OCI-LY7 (cell line): ENCODE measurements around the gene CDR2. TPM values are rescaled to one million over a fixed set of nuclear protein-coding genes. Genes with fewer than 3 reads are reported as not detected.

Source experiments
- BruUV-seq: library from RNA; stranded (reverse); fragments of 400-500 nt; replicated peaks from 2 replicates; lab custom pipeline; 2021; lab: Mats Ljungman, UMichigan
- CTCF ChIA-PET: fragments of 300-600 bp; sonication (Branson Sonifier 250); formaldehyde crosslinking; loops from one replicate; lab custom pipeline; 2022; ENCODE audit warnings: antibody characterized with exemption; ENCODE audit not compliant: unreplicated experiment; lab: Charles Lee
- POLR2A ChIA-PET: fragments of 300-600 bp; sonication (Branson Sonifier 250); formaldehyde crosslinking; loops from one replicate; lab custom pipeline; 2022; ENCODE audit warnings: antibody characterized with exemption; lab: Charles Lee
- DNase-seq: peaks from one replicate; pipeline ENCODE4 v3.0.0-alpha.2; 2015; ENCODE audit warnings: low spot score
- H2AFZ ChIP-seq: fragments of 200-600 bp; sonication (generic), shearing (Covaris generic); 2 replicates; pipeline ENCODE4 v1.6.1; 2014; ENCODE audit warnings: mild to moderate bottlenecking, antibody characterized with exemption, low read length, moderate library complexity
- H3K27ac ChIP-seq: fragments of 200-600 bp; sonication (generic); 2 replicates; pipeline ENCODE4 v1.5.1; 2014; ENCODE audit warnings: mixed run types, low read depth, mild to moderate bottlenecking, moderate library complexity, low read length, inconsistent platforms; ENCODE audit not compliant: poor library complexity, severe bottlenecking
- H3K36me3 ChIP-seq: fragments of 200-600 bp; sonication (generic); 2 replicates; pipeline ENCODE4 v1.6.1; 2014; ENCODE audit warnings: mild to moderate bottlenecking, antibody characterized with exemption, low read length, moderate library complexity, mixed read lengths; ENCODE audit not compliant: insufficient read depth
- H3K4me1 ChIP-seq: fragments of 200-600 bp; sonication (generic); 2 replicates; pipeline ENCODE4 v1.5.1; 2014; ENCODE audit warnings: mild to moderate bottlenecking, low read length; ENCODE audit not compliant: insufficient read depth, poor library complexity, severe bottlenecking
- H3K4me2 ChIP-seq: fragments of 200-600 bp; sonication (generic); 2 replicates; pipeline ENCODE4 v1.6.1; 2014; ENCODE audit warnings: mild to moderate bottlenecking, low read length
- H3K4me3 ChIP-seq: fragments of 200-600 bp; sonication (generic); 2 replicates; pipeline ENCODE4 v1.5.1; 2014; ENCODE audit warnings: mild to moderate bottlenecking, low read depth, low read length; ENCODE audit not compliant: poor library complexity, severe bottlenecking
- H3K79me2 ChIP-seq: fragments of 200-600 bp; sonication (generic); 2 replicates; pipeline ENCODE4 v1.6.1; 2016; ENCODE audit warnings: low read depth, mild to moderate bottlenecking, low read length, moderate library complexity, mixed read lengths; ENCODE audit not compliant: insufficient read depth
- H3K9me2 ChIP-seq: fragments of 200-600 bp; sonication (generic); 2 replicates; pipeline ENCODE4 v1.6.1; 2016; ENCODE audit warnings: mild to moderate bottlenecking, low read length, mixed read lengths; ENCODE audit not compliant: insufficient read depth
- H3K9me3 ChIP-seq: fragments of 200-600 bp; sonication (generic); 2 replicates; pipeline ENCODE4 v1.6.1; 2014; ENCODE audit warnings: mild to moderate bottlenecking, mixed run types, low read length, mixed read lengths
- H4K20me1 ChIP-seq: fragments of 200-600 bp; sonication (generic); 2 replicates; pipeline ENCODE4 v1.6.1; 2014; ENCODE audit warnings: mild to moderate bottlenecking, antibody characterized with exemption, low read length, moderate library complexity, mixed read lengths; ENCODE audit not compliant: insufficient read depth
- CTCF ChIP-seq: fragments of 200-600 bp; sonication (generic); conservative IDR thresholded peaks from 2 replicates; pipeline ENCODE4 v1.5.1; 2014; ENCODE audit warnings: mild to moderate bottlenecking, antibody characterized with exemption, low read length, moderate library complexity, mixed read lengths
- EZH2phosphoT487 ChIP-seq: fragments of 200-600 bp; sonication (generic); IDR thresholded peaks from 2 replicates; pipeline ENCODE4 v1.6.1; 2018; ENCODE audit warnings: low read depth, borderline replicate concordance, mild to moderate bottlenecking, mixed run types, antibody characterized with exemption, low read length, moderate library complexity, mixed read lengths
- intact Hi-C: fragments of 100-400 bp; cut with micrococcal nuclease; formaldehyde crosslinking; loops from one replicate; pipeline ENCODE4 v1.10.0; 2022; ENCODE audit not compliant: unreplicated experiment
- total RNA-seq, 2 experiments: library from RNA; depleted of rRNA in 1 of 2; stranded (reverse); fragments of >200 nt in 1 of 2; shearing (Covaris generic) in 1 of 2; gene quantifications; 2 replicates each; pipeline ENCODE4 v1.2.3, GENCODE V29; 2014 to 2022

Gene CDR2
- total RNA-seq, 2 experiments from 2014 or later: 33.0 to 38.3 TPM

GRCh38 chr16:22413819-22414218 is 39.4 kb upstream of the CDR2 start:
- H3K9me2 ChIP-seq: no peaks in the 10 kb centered on the region
- no peaks in the 10 kb centered on the region for H3K9me3 ChIP-seq
- BruUV-seq: no TSS peak
- intact Hi-C loops: no loop called here
- H2AFZ ChIP-seq: no peak overlapping the region
- no peaks in the 10 kb centered on the region for H3K79me2 ChIP-seq
- no peak overlapping the region for H3K27ac ChIP-seq
- POLR2A ChIA-PET: no interaction called here
- no peak overlapping the region for H3K4me3 ChIP-seq
- H3K36me3 ChIP-seq: peaks cover 24% of the 10 kb centered on the region
- TF ChIP-seq EZH2phosphoT487 (no peak), CTCF (no peak)
- DNase-seq: no peak
- no peaks in the 10 kb centered on the region for H4K20me1 ChIP-seq
- no peaks in the 10 kb centered on the region for H3K4me1 ChIP-seq
- H3K4me2 ChIP-seq: no peak overlapping the region
- CTCF ChIA-PET: no interaction called here

GRCh38 chr16:22407486-22407885 is 33.1 kb upstream of the CDR2 start:
- no peaks in the 10 kb centered on the region for H3K36me3 ChIP-seq
- H3K9me3 ChIP-seq: no peaks in the 10 kb centered on the region
- no peaks in the 10 kb centered on the region for H4K20me1 ChIP-seq
- peaks cover 14% of the 10 kb centered on the region for H3K4me1 ChIP-seq
- no peak overlapping the region for H2AFZ ChIP-seq
- ChIA-PET POLR2A (interaction anchor here (0.6 to 1.2 kb wide), 5 partner anchors 8 to 38 kb away, joined by 3 to 4 read pairs (median 3); no protein-coding TSS in a partner anchor), CTCF (no interaction called here)
- no peaks in the 10 kb centered on the region for H3K9me2 ChIP-seq
- no peak overlapping the region for H3K4me3 ChIP-seq
- no peak for TF ChIP-seq CTCF
- TF ChIP-seq EZH2phosphoT487: no peak
- no peak overlapping the region for H3K27ac ChIP-seq
- no peak for DNase-seq
- no TSS peak for BruUV-seq
- no peak overlapping the region for H3K4me2 ChIP-seq
- intact Hi-C loops: no loop called here
- H3K79me2 ChIP-seq: no peaks in the 10 kb centered on the region

- intact Hi-C loops: no loop called here
- BruUV-seq: no TSS peak
- DNase-seq: no peak
- no peaks in the 10 kb centered on the region for H3K9me2 ChIP-seq
- H3K27ac ChIP-seq: no peak overlapping the region
- no peak overlapping the region for H2AFZ ChIP-seq
- H3K9me3 ChIP-seq: no peaks in the 10 kb centered on the region
- no peaks in the 10 kb centered on the region for H3K79me2 ChIP-seq
- ChIA-PET CTCF (no interaction called here), POLR2A (interaction anchor here (0.6 to 1.4 kb wide), 3 partner anchors 9 to 73 kb away, joined by 3 read pairs; no protein-coding TSS in a partner anchor)
- H4K20me1 ChIP-seq: no peaks in the 10 kb centered on the region
- no peaks in the 10 kb centered on the region; the same call in 1 of the 2 replicates for H3K36me3 ChIP-seq
- H3K4me3 ChIP-seq: no peak overlapping the region
- TF ChIP-seq EZH2phosphoT487 (no peak), CTCF (no peak)
- no peak overlapping the region; the same call in 1 of the 2 replicates for H3K4me2 ChIP-seq
- H3K4me1 ChIP-seq: peaks cover 21% of the 10 kb centered on the region
Measured at GRCh38 chr16:22402191-22402590, 27.8 kb upstream of the CDR2 start.
